Measurements from ENCODE around the gene MAGEA8. TPM values are rescaled to one million over a fixed set of nuclear protein-coding genes. Genes with fewer than 3 reads are reported as not detected.

The MAGEA8 gene
- total and polyA plus RNA-seq, 9 of the 15 experiments (the other 6 are each of a cell fraction or from before 2014, with no cell fraction given), result 0.49 to 4.6 (median 1.9) TPM

DNA sequence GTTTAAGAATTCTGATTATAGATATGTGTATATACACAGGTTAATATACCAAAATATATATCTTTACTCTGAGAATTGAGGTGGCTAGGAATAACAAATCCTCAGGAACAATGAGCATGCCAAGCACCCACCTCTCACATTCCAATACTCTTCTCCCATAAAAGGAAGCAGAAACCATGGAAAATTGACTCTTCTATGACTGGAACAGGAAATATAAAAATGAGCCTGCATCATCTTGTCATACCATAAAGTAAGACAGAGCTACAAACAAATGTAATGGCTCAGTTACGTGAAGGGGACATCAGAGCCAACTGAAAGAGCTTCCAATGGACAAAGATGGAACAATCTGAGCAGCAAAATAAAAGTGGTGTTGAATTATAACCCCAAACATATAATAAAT, 3.8 kb upstream of the MAGEA8 start (continued):
- TF ChIP-seq MIER1 (IDR thresholded peaks at IDR 0.05; ENCODE audit: low read depth) (no peak), ZNF764 (CRISPR knock-in tag; IDR thresholded peaks at IDR 0.05; ENCODE audit: low read depth) (no peak)
- TF ChIP-seq, protein P1, sequence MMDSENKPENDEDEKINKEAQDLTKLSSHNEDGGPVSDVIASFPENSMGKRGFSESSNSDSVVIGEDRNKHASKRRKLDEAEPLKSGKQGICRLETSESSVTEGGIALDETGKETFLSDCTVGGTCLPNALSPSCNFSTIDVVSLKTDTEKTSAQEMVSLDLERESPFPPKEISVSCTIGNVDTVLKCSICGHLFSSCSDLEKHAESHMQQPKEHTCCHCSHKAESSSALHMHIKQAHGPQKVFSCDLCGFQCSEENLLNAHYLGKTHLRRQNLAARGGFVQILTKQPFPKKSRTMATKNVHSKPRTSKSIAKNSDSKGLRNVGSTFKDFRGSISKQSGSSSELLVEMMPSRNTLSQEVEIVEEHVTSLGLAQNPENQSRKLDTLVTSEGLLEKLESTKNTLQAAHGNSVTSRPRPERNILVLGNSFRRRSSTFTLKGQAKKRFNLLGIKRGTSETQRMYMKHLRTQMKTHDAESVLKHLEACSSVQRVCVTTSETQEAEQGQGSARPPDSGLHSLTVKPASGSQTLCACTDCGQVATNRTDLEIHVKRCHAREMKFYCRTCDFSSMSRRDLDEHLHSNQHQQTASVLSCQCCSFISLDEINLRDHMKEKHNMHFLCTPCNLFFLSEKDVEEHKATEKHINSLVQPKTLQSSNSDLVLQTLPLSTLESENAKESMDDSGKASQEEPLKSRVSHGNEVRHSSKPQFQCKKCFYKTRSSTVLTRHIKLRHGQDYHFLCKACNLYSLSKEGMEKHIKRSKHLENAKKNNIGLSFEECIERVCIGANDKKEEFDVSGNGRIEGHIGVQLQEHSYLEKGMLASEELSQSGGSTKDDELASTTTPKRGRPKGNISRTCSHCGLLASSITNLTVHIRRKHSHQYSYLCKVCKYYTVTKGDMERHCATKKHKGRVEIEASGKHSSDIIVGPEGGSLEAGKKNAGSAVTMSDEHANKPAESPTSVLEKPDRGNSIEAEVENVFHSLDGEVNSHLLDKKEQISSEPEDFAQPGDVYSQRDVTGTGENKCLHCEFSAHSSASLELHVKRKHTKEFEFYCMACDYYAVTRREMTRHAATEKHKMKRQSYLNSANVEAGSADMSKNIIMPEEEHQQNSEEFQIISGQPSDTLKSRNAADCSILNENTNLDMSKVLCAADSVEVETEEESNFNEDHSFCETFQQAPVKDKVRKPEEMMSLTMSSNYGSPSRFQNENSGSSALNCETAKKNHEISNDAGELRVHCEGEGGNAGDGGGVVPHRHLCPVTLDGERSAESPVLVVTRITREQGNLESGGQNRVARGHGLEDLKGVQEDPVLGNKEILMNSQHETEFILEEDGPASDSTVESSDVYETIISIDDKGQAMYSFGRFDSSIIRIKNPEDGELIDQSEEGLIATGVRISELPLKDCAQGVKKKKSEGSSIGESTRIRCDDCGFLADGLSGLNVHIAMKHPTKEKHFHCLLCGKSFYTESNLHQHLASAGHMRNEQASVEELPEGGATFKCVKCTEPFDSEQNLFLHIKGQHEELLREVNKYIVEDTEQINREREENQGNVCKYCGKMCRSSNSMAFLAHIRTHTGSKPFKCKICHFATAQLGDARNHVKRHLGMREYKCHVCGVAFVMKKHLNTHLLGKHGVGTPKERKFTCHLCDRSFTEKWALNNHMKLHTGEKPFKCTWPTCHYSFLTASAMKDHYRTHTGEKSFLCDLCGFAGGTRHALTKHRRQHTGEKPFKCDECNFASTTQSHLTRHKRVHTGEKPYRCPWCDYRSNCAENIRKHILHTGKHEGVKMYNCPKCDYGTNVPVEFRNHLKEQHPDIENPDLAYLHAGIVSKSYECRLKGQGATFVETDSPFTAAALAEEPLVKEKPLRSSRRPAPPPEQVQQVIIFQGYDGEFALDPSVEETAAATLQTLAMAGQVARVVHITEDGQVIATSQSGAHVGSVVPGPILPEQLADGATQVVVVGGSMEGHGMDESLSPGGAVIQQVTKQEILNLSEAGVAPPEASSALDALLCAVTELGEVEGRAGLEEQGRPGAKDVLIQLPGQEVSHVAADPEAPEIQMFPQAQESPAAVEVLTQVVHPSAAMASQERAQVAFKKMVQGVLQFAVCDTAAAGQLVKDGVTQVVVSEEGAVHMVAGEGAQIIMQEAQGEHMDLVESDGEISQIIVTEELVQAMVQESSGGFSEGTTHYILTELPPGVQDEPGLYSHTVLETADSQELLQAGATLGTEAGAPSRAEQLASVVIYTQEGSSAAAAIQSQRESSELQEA (IDR thresholded peaks at IDR 0.05; ENCODE audit: low read depth), result no peak

Data from K562 (cell line).